Measurements from ENCODE around the gene C5orf47. TPM values are rescaled to one million over a fixed set of nuclear protein-coding genes. Genes with fewer than 3 reads are reported as not detected.

C5orf47 gene
- total and polyA plus RNA-seq, 2 donors (not counting 1 experiment from before 2014, with no cell fraction given): not detected

GRCh38 chr5:173962436-173962972 is 26.5 kb upstream of the C5orf47 start:
- H3K9ac ChIP-seq (ENCODE audit: insufficient read depth, low read length): no peak overlapping the region
- no peaks in the 10 kb centered on the region for H3K36me3 ChIP-seq (ENCODE audit: control insufficient read depth, insufficient read depth, low read length)
- H3K9me3 ChIP-seq (ENCODE audit: control insufficient read depth, insufficient read depth, low read depth, low read length): no peaks in the 10 kb centered on the region
- H3K79me2 ChIP-seq (ENCODE audit: control insufficient read depth, insufficient read depth, low read length): no peaks in the 10 kb centered on the region
- no peaks in the 10 kb centered on the region for H4K20me1 ChIP-seq (ENCODE audit: control insufficient read depth, extremely low read depth, insufficient read depth, low read length)
- no peak overlapping the region for H3K27ac ChIP-seq (ENCODE audit: insufficient read depth, low read length)
- no peaks in the 10 kb centered on the region for H3K4me1 ChIP-seq (ENCODE audit: control insufficient read depth, extremely low read depth, insufficient read depth, low read length)
- no peak overlapping the region for H2AFZ ChIP-seq (ENCODE audit: low read length)
- no peak overlapping the region for H3K4me2 ChIP-seq (ENCODE audit: extremely low read depth, insufficient read depth, low read length)
- no peak for TF ChIP-seq CTCF (conservative IDR thresholded peaks at IDR 0.05 in 1 of 2, IDR thresholded peaks at IDR 0.05 in 1 of 2; ENCODE audit: low read depth in 1 of 2, low read length in 2 of 2)
- TF ChIP-seq EZH2 (IDR thresholded peaks at IDR 0.05; ENCODE audit: low read length, missing control alignments): no peak
- H3K4me3 ChIP-seq (replicated peaks in 1 of 4; ENCODE audit: control extremely low read depth in 1 of 4, insufficient read depth in 1 of 4, low read depth in 3 of 4, low read length in 4 of 4): no peak overlapping the region
- H3K27me3 ChIP-seq (ENCODE audit: control insufficient read depth, insufficient read depth, low read length): no peaks in the 10 kb centered on the region
- no peak for DNase-seq (ENCODE audit: low read depth in 2 of 2)

GRCh38 chr5:173963182-173963838 is 25.7 kb upstream of the C5orf47 start:
- Histone ChIP-seq H4K20me1 (ENCODE audit: control insufficient read depth, extremely low read depth, insufficient read depth, low read length) (no peaks in the 10 kb centered on the region), H2AFZ (ENCODE audit: low read length) (no peak overlapping the region), H3K36me3 (ENCODE audit: control insufficient read depth, insufficient read depth, low read length) (no peaks in the 10 kb centered on the region), H3K79me2 (ENCODE audit: control insufficient read depth, insufficient read depth, low read length) (no peaks in the 10 kb centered on the region), H3K4me2 (ENCODE audit: extremely low read depth, insufficient read depth, low read length) (peak overlapping the region; percentile 62), H3K27me3 (ENCODE audit: control insufficient read depth, insufficient read depth, low read length) (no peaks in the 10 kb centered on the region), H3K9ac (ENCODE audit: insufficient read depth, low read length) (no peak overlapping the region), H3K27ac (ENCODE audit: insufficient read depth, low read length) (no peak overlapping the region), H3K9me3 (ENCODE audit: control insufficient read depth, insufficient read depth, low read depth, low read length) (no peaks in the 10 kb centered on the region), H3K4me1 (ENCODE audit: control insufficient read depth, extremely low read depth, insufficient read depth, low read length) (no peaks in the 10 kb centered on the region), H3K4me3 (replicated peaks in 1 of 4; ENCODE audit: control extremely low read depth in 1 of 4, insufficient read depth in 1 of 4, low read depth in 3 of 4, low read length in 4 of 4) (peak overlapping the region in 1 of 4 experiments; percentile 45)
- peak; percentile 43 to 84 for DNase-seq (ENCODE audit: low read depth in 2 of 2)
- TF ChIP-seq CTCF (conservative IDR thresholded peaks at IDR 0.05 in 1 of 2, IDR thresholded peaks at IDR 0.05 in 1 of 2; ENCODE audit: low read depth in 1 of 2, low read length in 2 of 2): no peak
- no peak for TF ChIP-seq EZH2 (IDR thresholded peaks at IDR 0.05; ENCODE audit: low read length, missing control alignments)

- no peak for TF ChIP-seq EZH2 (IDR thresholded peaks at IDR 0.05; ENCODE audit: low read length, missing control alignments)
- no peak for TF ChIP-seq CTCF (conservative IDR thresholded peaks at IDR 0.05 in 1 of 2, IDR thresholded peaks at IDR 0.05 in 1 of 2; ENCODE audit: low read depth in 1 of 2, low read length in 2 of 2)
- no peaks in the 10 kb centered on the region for H3K27me3 ChIP-seq (ENCODE audit: control insufficient read depth, insufficient read depth, low read length)
- no peak overlapping the region for H3K27ac ChIP-seq (ENCODE audit: insufficient read depth, low read length)
- H3K9ac ChIP-seq (ENCODE audit: insufficient read depth, low read length): no peak overlapping the region
- peak overlapping the region in 2 of 4 experiments; percentile 12 to 45 for H3K4me3 ChIP-seq (replicated peaks in 1 of 4; ENCODE audit: control extremely low read depth in 1 of 4, insufficient read depth in 1 of 4, low read depth in 3 of 4, low read length in 4 of 4)
- no peaks in the 10 kb centered on the region for H3K4me1 ChIP-seq (ENCODE audit: control insufficient read depth, extremely low read depth, insufficient read depth, low read length)
- H3K36me3 ChIP-seq (ENCODE audit: control insufficient read depth, insufficient read depth, low read length): no peaks in the 10 kb centered on the region
- peak overlapping the region; percentile 51 for H2AFZ ChIP-seq (ENCODE audit: low read length)
- DNase-seq (ENCODE audit: low read depth in 2 of 2): peak; percentile 16 to 82
- H3K79me2 ChIP-seq (ENCODE audit: control insufficient read depth, insufficient read depth, low read length): no peaks in the 10 kb centered on the region
- H4K20me1 ChIP-seq (ENCODE audit: control insufficient read depth, extremely low read depth, insufficient read depth, low read length): no peaks in the 10 kb centered on the region
- H3K4me2 ChIP-seq (ENCODE audit: extremely low read depth, insufficient read depth, low read length): peak overlapping the region; percentile 58
- H3K9me3 ChIP-seq (ENCODE audit: control insufficient read depth, insufficient read depth, low read depth, low read length): no peaks in the 10 kb centered on the region
These were observed 25.0 kb upstream of the C5orf47 start for GRCh38 chr5:173963867-173964441.

Data from fibroblast of lung (primary cell).